Kidney capillary endothelial cell (primary cell): ENCODE data around the gene ARL16.

Experiments
- DNase-seq: peaks from one replicate; pipeline ENCODE4 v3.0.0-alpha.2; 2018; ENCODE audit warnings: low spot score

Gene ARL16

DNA sequence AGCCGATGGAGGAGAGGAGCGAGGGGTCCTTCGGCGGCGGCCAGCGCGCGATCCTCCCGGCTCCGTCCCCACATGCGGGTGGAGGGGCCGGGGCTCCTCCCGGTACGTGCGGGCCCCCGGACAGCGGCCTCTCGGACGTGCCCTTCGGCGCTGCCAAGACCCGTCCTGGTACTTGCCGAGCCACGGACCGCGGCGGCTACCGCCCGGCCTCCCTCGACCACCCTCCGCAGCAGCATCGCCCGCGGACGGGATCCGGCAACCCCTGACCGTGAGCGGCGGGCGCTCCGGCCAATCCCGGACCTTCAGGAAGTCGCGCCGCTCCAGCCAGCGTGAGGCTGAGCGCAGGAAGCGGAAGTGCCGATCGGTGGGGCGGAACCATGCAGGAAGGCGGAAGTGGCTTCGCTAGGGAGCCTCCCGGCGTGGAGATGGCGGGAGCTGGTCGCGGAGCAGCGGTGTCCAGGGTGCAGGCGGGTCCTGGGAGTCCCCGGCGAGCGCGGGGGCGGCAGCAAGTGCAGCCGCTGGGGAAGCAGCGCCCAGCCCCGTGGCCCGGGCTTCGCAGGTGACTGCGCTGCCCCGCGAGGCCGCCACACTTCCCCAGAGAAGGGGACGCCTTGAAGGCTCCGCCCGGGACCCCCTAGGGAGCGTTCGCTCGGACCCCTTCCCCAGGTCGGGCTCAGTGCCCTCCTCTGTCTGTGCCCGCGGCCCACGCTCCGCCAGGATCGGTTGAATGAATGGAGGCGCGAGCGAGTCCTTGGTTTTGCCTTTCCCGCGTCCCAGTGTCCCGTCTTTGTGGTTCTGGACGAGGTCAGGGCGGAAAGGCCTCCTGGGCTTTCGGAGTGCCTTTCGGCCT lies 17.0 kb downstream of the ARL16 start, which contains the start of the genes CCDC137 and OXLD1:
CCDC137 (plus strand) TSS at position 396 of the 850 bp plus-strand sequence; CDS start at position 426, 30 bp downstream.
OXLD1 (minus strand) TSS at position 264 of the 850 bp plus-strand sequence; CDS start at position 236, 28 bp downstream.
- DNase-seq, result peak; percentile 92

DNA sequence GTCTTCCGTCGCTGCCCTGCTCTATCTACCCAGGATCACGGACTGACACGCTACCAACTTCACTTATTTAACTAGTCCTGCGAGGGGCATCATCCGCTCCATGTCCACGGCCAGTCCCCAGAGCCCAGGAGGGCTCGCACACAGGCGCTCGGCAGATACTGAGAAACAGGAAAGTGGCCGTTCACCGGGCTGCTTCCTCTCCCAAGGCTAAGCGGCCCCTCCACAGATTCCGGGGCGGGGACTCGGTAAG lies 17.6 kb downstream of the ARL16 start:
- peak; percentile 46 for DNase-seq

DNA sequence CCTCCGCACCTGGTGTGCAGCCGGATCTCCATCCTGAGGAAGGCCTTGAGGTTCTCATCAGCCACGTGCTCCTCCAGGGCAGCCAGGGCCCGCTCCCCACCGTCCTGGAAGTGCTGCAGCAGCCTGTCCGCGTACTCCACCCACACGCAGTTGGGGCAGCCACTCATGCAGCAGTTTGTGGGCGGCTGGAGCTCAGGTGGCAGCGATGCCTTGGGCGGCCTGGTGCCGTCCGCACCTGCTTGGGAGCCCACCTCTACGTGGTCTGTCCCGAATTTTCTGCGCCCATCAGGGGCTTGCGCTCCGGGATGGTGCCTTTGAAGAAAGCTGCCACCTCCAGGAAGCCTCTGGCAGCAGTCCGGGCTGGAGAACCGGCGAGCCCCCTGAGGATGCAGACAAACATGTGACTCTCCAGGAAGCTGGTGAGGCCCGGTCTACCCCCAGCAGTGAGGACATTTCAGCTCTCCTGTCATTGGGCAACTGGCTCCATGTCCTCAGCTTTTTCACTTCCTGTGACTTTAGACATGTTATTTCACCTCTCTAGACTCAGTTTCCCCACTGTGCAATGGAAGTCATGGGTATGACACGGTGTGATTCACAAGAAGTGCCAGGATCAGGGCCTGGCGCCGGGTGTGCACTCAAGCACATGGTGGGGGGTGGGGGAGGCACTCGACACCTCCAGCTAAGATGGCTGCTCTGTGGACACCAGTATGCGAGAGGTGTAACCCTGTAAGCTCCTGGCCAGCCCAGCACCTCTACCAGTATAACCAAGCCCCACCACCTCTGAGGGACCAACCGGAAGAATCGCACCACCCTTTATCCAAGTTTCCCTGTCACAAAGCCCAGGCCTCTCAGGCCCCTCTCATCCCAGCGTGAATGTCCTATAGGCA lies 18.1 kb downstream of the ARL16 start:
- DNase-seq, result peak; percentile 24

DNA sequence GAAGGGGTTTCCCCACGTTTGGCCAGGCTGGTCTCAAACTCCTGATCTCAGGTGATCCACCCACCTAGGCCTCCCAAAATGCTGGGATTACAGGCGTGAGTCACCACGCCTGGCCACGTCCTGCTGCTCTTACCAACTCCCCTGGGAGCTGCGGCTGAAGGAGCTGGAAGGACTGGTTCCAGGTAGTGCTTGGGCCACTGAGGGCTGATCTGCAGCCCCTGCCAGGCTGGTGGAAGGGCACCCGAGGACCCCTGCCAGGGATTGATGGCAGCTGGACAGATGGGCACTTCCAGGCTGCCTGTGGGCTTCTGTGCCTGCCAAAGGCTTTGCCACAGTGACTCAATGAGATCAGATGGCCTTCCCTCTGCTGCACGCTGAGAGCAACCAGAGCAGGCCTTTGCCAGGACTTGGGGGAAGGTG lies 19.5 kb downstream of the ARL16 start:
- no peak for DNase-seq

DNA sequence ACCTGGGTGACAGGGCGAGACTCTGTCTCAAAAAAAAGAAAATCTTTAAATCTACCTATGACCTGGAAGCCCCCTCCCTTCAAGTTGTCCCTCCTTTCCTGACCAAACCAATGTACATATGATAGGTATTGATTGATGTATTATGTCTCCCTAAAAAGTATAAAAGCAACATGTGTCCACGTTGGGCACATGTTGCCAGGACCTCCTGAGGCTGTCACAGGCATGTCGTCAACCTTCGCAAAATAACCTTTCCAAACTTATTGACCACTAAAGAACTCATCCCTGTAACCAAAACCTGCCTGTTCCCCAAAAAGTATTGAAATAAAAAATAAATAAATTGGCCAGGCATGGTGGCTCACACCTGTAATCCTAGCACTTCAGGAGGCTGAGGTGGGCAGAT lies 21.6 kb downstream of the ARL16 start:
- DNase-seq, result no peak

DNA sequence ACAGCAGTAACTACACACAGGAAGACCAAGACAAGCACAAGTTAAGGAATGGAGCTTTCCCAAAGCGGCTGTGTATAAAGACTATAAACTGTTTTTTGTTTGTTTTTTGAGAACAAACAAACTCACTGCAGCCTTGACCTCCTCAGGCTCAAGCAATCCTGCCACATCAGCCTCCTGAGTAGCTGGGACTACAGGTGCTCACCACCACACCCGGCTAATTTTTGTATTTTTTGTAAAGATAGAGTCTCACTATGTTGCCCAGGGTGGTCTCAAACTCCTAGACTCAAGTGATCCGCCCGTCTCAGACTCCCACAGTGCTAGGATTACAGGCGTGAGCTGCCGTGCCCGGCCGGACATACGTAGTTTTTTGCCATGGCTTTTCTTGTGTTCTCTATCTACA lies 23.2 kb downstream of the ARL16 start:
- no peak for DNase-seq

- DNase-seq, result no peak
Measured at GRCh38 chr17:81659038-81659437, 24.6 kb downstream of the ARL16 start.

- peak; percentile 42 for DNase-seq
Measured at GRCh38 chr17:81656835-81657234, 26.8 kb downstream of the ARL16 start.

DNA sequence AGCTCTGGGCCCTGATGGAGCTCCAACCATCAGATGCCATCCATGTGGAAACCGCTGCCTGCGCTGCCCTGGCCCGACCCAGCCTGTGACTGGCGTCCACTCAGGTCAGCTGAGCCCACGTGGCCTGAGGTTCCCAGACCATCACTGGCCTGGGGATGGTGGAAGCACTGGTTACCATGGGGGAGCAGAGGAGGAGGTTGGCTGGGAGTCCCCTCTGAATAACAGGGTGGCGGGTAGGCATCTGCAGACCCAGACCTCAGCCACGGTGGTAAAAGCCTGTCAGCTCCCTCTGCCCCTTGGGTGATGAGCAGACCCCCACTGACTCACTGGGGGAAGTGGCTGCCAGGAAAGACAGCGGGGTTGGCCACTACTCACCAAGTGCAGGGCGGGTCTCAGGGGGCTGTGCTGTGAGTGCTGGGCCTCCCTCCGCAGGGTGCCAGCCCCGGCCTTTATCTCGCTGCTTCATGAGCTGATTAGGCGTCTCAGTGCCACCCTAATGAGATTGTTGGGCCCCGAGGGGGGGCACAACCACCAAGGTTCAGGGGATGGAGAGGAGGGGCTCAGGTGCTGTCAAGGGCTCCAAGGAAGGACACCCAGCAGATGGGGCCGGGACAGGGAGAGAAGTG lies 27.4 kb downstream of the ARL16 start, which contains the start of gene PDE6G:
PDE6G (minus strand) TSS at position 425 of the 626 bp plus-strand sequence. CDS start 3,237 bp downstream, outside the sequence.
- no peak for DNase-seq

- no peak for DNase-seq
Measured at GRCh38 chr17:81655378-81656117, 28.0 kb downstream of the ARL16 start.

DNA sequence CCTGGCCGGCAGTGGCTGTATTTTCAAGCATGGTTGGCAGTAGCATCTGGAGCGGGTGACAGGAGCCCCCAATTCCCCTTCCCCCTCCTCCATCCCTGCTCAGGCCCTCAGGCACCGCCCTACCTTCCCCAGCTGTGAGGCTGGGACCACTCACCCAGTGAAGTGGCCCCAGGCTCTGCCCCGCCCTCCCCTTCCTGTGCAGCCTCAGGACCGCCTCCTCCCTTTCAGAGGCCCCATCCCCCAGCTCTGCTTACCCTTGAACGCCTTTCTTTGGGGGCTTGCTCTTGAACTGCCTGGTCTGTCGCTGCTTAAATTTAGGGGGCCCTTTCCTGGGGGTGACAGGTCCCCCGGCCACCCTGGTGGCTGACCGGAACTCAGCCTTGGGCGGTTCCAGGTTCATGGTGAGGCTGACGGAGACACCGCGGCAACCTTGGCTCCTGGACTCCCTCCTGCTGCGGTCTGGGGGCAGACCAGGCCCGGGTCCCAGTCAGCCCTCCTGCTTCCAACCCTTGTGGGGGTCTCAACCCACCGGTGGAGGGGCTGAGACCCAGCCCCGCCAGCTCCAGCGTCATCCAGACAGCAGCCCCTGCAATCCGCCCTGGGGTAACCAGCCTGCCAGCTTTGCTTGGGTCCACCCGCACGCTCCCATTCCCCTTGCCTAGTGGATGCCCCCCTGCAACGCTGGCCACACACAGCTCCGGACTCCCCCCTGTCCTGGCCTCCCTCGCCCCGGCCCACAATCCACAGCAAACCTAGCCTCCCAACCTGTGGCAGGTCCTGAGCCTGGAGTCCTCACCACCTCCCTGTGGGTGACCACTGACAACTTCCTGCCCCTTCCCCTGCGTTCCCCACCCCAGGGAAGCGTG lies 30.5 kb downstream of the ARL16 start:
- no peak for DNase-seq

DNA sequence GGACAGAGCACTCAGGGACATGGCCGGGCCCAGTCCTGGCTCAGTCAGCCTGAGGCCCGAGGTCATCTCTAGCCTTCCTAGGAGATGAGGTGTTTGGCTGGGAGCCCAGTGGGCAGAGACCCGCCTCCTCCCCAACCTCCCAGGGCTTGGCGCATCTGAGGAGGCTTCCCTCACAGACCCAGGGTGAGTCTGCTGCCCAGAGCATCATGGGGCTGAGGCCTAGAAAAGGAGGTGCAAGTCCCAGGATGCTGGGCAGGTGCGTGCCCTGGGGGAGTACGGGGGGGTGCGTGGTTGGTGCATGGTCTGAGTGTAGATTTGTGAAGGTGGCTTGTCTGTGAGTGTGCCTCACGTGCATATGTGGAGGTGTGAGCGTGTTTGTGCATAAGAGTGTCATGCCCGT lies 31.9 kb downstream of the ARL16 start:
- DNase-seq, result no peak

DNA sequence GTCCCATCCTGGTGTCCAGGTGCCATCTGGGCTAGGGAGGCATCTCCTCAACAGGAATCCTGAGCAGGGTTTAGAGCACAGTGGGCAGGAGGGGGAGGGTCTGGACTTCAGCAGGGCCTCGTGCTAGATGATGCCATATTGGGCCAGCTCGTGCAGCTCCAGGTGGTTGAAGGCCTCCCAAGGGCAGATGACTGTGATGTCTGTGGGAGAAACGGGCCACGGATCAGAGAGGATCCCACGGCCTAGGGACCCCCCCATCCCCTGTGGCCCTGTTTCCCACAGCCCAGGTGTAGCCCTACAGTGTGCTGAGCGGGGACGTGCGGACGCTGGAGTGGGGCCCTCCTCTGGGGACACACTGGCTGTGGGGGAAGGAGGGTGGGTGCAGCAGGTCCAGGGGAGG lies 32.6 kb downstream of the ARL16 start:
- DNase-seq, result no peak

GRCh38 chr17:81648707-81649085 lies 34.9 kb downstream of the ARL16 start:
- DNase-seq, result no peak

DNA sequence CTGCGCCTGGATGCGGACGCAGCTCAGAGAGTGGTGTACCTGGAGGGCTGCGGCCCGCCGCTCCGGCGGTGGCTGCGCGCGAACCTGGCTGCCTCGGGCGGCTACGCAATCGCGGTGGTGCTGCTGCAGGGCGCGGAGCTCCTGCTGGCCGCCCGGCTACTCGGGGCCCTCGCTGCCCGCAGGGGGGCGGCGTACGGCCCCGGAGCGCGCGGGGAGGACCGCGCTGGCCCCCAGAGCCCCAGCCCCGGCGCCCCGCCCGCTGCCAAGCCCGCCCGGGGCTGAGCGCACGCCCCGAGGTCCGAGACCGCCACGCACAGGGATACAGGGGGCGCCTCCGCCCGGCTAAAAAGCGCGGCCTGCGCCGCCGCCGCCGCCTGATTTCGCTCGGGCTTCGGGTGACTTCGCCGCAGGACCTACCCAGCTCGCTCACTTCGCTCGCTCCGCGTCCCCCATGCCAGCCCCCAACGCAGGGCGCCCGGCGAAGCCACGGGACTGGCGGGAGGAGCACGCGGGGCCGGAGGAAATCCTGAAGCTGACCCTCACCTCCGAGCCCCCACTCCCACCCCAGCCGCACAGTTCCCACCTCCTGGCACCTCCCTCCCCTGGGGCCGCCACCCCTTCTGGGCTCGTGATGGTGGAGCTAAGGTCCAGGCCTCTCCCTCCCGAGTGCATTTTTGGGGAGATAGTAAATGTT lies 35.4 kb downstream of the ARL16 start:
- DNase-seq, result no peak

- DNase-seq, result no peak
Measured at GRCh38 chr17:81647640-81648012, 36.0 kb downstream of the ARL16 start.

- no peak for DNase-seq
Measured at GRCh38 chr17:81646869-81647600, 36.6 kb downstream of the ARL16 start.

GRCh38 chr17:81644976-81645952 lies 38.3 kb downstream of the ARL16 start:
- no peak for DNase-seq
